H9 (cell line): ENCODE measurements around the gene BRSK2. TPM values are rescaled to one million over a fixed set of nuclear protein-coding genes. Genes with fewer than 3 reads are reported as not detected.
A peak's percentile ranks its signal among the peaks of the same experiment; 100 is the strongest.

Source experiments
- DNase-seq: peaks from one replicate; pipeline ENCODE4 v3.0.0-alpha.2; 2017
- H2AFZ ChIP-seq: one replicate; pipeline ENCODE4 v1.6.1; 2013; ENCODE audit warnings: mild to moderate bottlenecking, low read length, control low read depth, moderate library complexity
- H2AK5ac ChIP-seq: 2 replicates; pipeline ENCODE4 v1.6.1; 2013; ENCODE audit warnings: low read length, control low read depth, mixed read lengths; ENCODE audit not compliant: insufficient read length
- H2BK120ac ChIP-seq: one replicate; pipeline ENCODE4 v1.6.1; 2013; ENCODE audit warnings: low read depth, mild to moderate bottlenecking, low read length, control low read depth, inconsistent platforms; ENCODE audit not compliant: poor library complexity, severe bottlenecking
- H2BK12ac ChIP-seq: 2 replicates; pipeline ENCODE4 v1.6.1; 2013; ENCODE audit warnings: low read length, control low read depth, mixed read lengths, low read depth; ENCODE audit not compliant: insufficient read length
- H2BK15ac ChIP-seq: 2 replicates; pipeline ENCODE4 v1.6.1; 2013; ENCODE audit warnings: low read depth, low read length, control low read depth
- H2BK20ac ChIP-seq: one replicate; pipeline ENCODE4 v1.6.1; 2013; ENCODE audit warnings: low read depth, mild to moderate bottlenecking, low read length, control low read depth, inconsistent platforms; ENCODE audit not compliant: poor library complexity, severe bottlenecking
- H2BK5ac ChIP-seq: 2 replicates; pipeline ENCODE4 v1.6.1; 2013; ENCODE audit warnings: low read length, control low read depth, mixed read lengths; ENCODE audit not compliant: insufficient read length
- H3K14ac ChIP-seq: 2 replicates; pipeline ENCODE4 v1.6.1; 2013; ENCODE audit warnings: low read length, control low read depth; ENCODE audit not compliant: insufficient read depth
- H3K18ac ChIP-seq: 2 replicates; pipeline ENCODE4 v1.6.1; 2013; ENCODE audit warnings: low read depth, mild to moderate bottlenecking, mixed read lengths, low read length, control low read depth; ENCODE audit not compliant: insufficient read length
- H3K23ac ChIP-seq: 2 replicates; pipeline ENCODE4 v1.6.1; 2013; ENCODE audit warnings: low read length, control low read depth, mixed read lengths, low read depth; ENCODE audit not compliant: insufficient read length
- H3K23me2 ChIP-seq: 2 replicates; pipeline ENCODE4 v1.6.1; 2013; ENCODE audit warnings: low read depth, mild to moderate bottlenecking, mixed read lengths, low read length, control low read depth; ENCODE audit not compliant: insufficient read length, poor library complexity, severe bottlenecking
- H3K27ac ChIP-seq: 2 replicates; pipeline ENCODE4 v1.5.1; 2013; ENCODE audit warnings: low read length, control low read depth, mixed read lengths, low read depth; ENCODE audit not compliant: insufficient read length
- H3K27me3 ChIP-seq: 2 replicates; pipeline ENCODE4 v1.6.1; 2013; ENCODE audit warnings: low read length, control low read depth, inconsistent platforms; ENCODE audit not compliant: insufficient read depth
- H3K4ac ChIP-seq: 2 replicates; pipeline ENCODE4 v1.6.1; 2013; ENCODE audit warnings: low read depth, mild to moderate bottlenecking, control low read depth, inconsistent platforms, low read length, moderate library complexity
- H3K4me1 ChIP-seq: 2 replicates; pipeline ENCODE4 v1.6.1; 2013; ENCODE audit warnings: low read length, control low read depth, inconsistent platforms; ENCODE audit not compliant: insufficient read depth
- H3K4me2 ChIP-seq: 2 replicates; pipeline ENCODE4 v1.6.1; 2013; ENCODE audit warnings: low read length, control low read depth, mixed read lengths; ENCODE audit not compliant: insufficient read length, insufficient read depth
- H3K56ac ChIP-seq: 2 replicates; pipeline ENCODE4 v1.6.1; 2013; ENCODE audit warnings: low read depth, mild to moderate bottlenecking, mixed read lengths, low read length, control low read depth; ENCODE audit not compliant: insufficient read length
- H3K79me1 ChIP-seq: 2 replicates; pipeline ENCODE4 v1.6.1; 2013; ENCODE audit warnings: low read depth, mild to moderate bottlenecking, moderate library complexity, low read length, control low read depth, inconsistent platforms; ENCODE audit not compliant: insufficient read depth, poor library complexity, severe bottlenecking
- H3K79me2 ChIP-seq: 2 replicates; pipeline ENCODE4 v1.6.1; 2013; ENCODE audit warnings: low read length, control low read depth, inconsistent platforms; ENCODE audit not compliant: insufficient read depth
- H3K9ac ChIP-seq: 2 replicates; pipeline ENCODE4 v1.6.1; 2013; ENCODE audit warnings: low read length, control low read depth, mixed read lengths; ENCODE audit not compliant: insufficient read length; ENCODE audit errors: extremely low read depth
- H3K9me3 ChIP-seq: one replicate; pipeline ENCODE4 v1.6.1; 2013; ENCODE audit warnings: low read depth, low read length, inconsistent platforms; ENCODE audit not compliant: control insufficient read depth
- H3T11ph ChIP-seq: one replicate; pipeline ENCODE4 v1.6.1; 2013; ENCODE audit warnings: mild to moderate bottlenecking, low read length, control low read depth, inconsistent platforms
- H4K20me1 ChIP-seq: one replicate; pipeline ENCODE4 v1.6.1; 2013; ENCODE audit not compliant: control insufficient read depth, insufficient read length, insufficient read depth
- H4K5ac ChIP-seq: 2 replicates; pipeline ENCODE4 v1.6.1; 2013; ENCODE audit warnings: low read depth, mild to moderate bottlenecking, mixed read lengths, low read length, control low read depth; ENCODE audit not compliant: insufficient read length
- H4K8ac ChIP-seq: replicated peaks from 2 replicates; pipeline ENCODE4 v1.6.1; 2013; ENCODE audit warnings: low read length, control low read depth, mixed read lengths, low read depth; ENCODE audit not compliant: insufficient read length
- H4K91ac ChIP-seq: 2 replicates; pipeline ENCODE4 v1.6.1; 2013; ENCODE audit warnings: low read depth, mild to moderate bottlenecking, moderate library complexity, mixed read lengths, low read length, control low read depth; ENCODE audit not compliant: insufficient read length
- H3K27ac Mint-ChIP-seq, 3 experiments: 2 replicates in 2 of 3; 3 replicates in 1 of 3; pipeline ENCODE4 v1.8.0; 2020 to 2021; ENCODE audit warnings: mixed read lengths in 3 of 3, mild to moderate bottlenecking in 1 of 3, moderate library complexity in 1 of 3
- H3K27me3 Mint-ChIP-seq: 2 replicates; pipeline ENCODE4 v1.8.0; 2021; ENCODE audit warnings: low read depth, mild to moderate bottlenecking, moderate library complexity, mixed read lengths
- H3K36me3 Mint-ChIP-seq, 3 experiments: 2 replicates in 2 of 3; 3 replicates in 1 of 3; pipeline ENCODE4 v1.8.0; 2020 to 2021; ENCODE audit warnings: low read depth in 3 of 3, mixed read lengths in 3 of 3; ENCODE audit not compliant: insufficient read depth in 1 of 3
- H3K4me1 Mint-ChIP-seq, 2 experiments: 2 replicates each; pipeline ENCODE4 v1.8.0; 2020; ENCODE audit warnings: mixed read lengths in 2 of 2
- H3K4me3 Mint-ChIP-seq, 2 experiments: 2 replicates in 1 of 2; 3 replicates in 1 of 2; pipeline ENCODE4 v1.8.0; 2020 to 2021; ENCODE audit warnings: mild to moderate bottlenecking in 2 of 2, mixed read lengths in 2 of 2, moderate library complexity in 1 of 2
- H3K9me3 Mint-ChIP-seq, 2 experiments: 2 replicates in 1 of 2; 3 replicates in 1 of 2; pipeline ENCODE4 v1.8.0; 2020; ENCODE audit warnings: mild to moderate bottlenecking in 2 of 2, mixed read lengths in 2 of 2, moderate library complexity in 1 of 2
- WGBS: extraction: QIAGEN DNeasy Blood & Tissue Kit; methylation state at CpG from one replicate; pipeline ENCODE4 v1.1.7; 2013; ENCODE audit warnings: missing lambda C conversion rate, low lambda C conversion rate, mixed read lengths; ENCODE audit not compliant: insufficient read length; ENCODE audit errors: extremely low coverage; 5-methylcytosine and 5-hydroxymethylcytosine counted together
- total RNA-seq: library from RNA; stranded (reverse); gene quantifications from 2 replicates; pipeline ENCODE4 v1.2.1, GENCODE V29; 2021
- TF ChIP-seq, protein P1 (sequence below): fragments of 200-600 bp; sonication (generic); conservative IDR thresholded peaks from 3 replicates; pipeline ENCODE4 v1.8.0; 2021; ENCODE audit warnings: antibody characterized with exemption, mild to moderate bottlenecking

Gene BRSK2
- total RNA-seq, 1 experiment from 2014 or later, result 28.4 TPM

DNA sequence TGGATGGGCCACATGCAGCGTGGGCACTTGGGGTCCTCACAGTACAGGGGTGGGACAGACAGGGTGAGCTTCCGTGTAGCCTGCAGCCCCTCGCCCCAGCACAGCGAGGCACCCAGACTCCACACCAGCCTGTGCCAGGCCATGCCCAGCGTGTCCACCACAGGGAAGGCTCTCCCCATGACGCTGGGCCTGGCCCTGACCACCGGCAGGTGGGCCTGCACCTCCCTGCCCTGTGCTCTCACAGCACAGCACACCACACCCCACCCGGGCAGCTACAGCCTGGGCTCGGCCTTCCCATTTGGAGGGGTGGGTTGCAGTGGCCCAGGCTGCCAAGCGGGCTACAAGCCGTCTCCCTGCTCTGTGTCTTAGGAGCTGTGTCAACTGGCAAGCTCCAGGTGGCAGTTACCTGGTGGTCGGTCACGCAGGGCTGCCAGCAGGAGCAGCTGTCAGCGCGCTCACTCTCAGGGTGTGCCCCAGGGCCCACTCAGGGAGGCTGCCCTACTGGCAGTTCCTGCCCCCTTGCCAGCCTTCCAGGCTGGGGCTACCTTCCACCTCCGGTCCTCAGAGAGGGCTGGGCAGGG, 92.2 kb downstream of the BRSK2 start:
- H3K4me2 ChIP-seq, result no peak overlapping the region
- no peak overlapping the region for H4K5ac ChIP-seq
- no peak overlapping the region for H3K56ac ChIP-seq
- no peaks in the 10 kb centered on the region for H3K4me1 ChIP-seq
- no peak overlapping the region for H2BK15ac ChIP-seq
- peak overlapping the region; percentile 24; the same call in 1 of the 2 replicates for H3K14ac ChIP-seq
- H3K27ac ChIP-seq, result no peak overlapping the region
- no peaks in the 10 kb centered on the region for H4K20me1 ChIP-seq
- TF ChIP-seq, protein P1, sequence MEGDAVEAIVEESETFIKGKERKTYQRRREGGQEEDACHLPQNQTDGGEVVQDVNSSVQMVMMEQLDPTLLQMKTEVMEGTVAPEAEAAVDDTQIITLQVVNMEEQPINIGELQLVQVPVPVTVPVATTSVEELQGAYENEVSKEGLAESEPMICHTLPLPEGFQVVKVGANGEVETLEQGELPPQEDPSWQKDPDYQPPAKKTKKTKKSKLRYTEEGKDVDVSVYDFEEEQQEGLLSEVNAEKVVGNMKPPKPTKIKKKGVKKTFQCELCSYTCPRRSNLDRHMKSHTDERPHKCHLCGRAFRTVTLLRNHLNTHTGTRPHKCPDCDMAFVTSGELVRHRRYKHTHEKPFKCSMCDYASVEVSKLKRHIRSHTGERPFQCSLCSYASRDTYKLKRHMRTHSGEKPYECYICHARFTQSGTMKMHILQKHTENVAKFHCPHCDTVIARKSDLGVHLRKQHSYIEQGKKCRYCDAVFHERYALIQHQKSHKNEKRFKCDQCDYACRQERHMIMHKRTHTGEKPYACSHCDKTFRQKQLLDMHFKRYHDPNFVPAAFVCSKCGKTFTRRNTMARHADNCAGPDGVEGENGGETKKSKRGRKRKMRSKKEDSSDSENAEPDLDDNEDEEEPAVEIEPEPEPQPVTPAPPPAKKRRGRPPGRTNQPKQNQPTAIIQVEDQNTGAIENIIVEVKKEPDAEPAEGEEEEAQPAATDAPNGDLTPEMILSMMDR, result no peak
- peaks cover 3% of the 10 kb centered on the region for H3K79me1 ChIP-seq
- Mint-ChIP-seq H3K36me3 (peaks cover 0 to 13% (median 2%) of the 10 kb centered on the region in 3 experiments; a peak in 3 of 7 replicates), H3K4me1 (peaks cover 0 to 5% of the 10 kb centered on the region in 2 experiments; a peak in 1 of 4 replicates), H3K4me3 (no peak overlapping the region), H3K27ac (no peak overlapping the region; a peak in 1 of 7 replicates), H3K9me3 (no peaks in the 10 kb centered on the region), H3K27me3 (no peaks in the 10 kb centered on the region)
- no peak overlapping the region for H2AFZ ChIP-seq
- H2BK120ac ChIP-seq, result no peak overlapping the region
- H2AK5ac ChIP-seq, result no peak overlapping the region
- H3K23ac ChIP-seq, result no peak overlapping the region
- no peak for DNase-seq
- H2BK5ac ChIP-seq, result no peak overlapping the region
- no CpG with 5 or more reads among the region's 16 CpGs for WGBS
- H3K9ac ChIP-seq, result no peak overlapping the region
- H2BK12ac ChIP-seq, result no peak overlapping the region
- no peak overlapping the region for H3T11ph ChIP-seq
- H3K9me3 ChIP-seq, result no peaks in the 10 kb centered on the region
- no peak overlapping the region for H2BK20ac ChIP-seq
- no peak overlapping the region for H4K8ac ChIP-seq
- no peaks in the 10 kb centered on the region for H3K27me3 ChIP-seq
- no peak overlapping the region for H4K91ac ChIP-seq
- no peaks in the 10 kb centered on the region for H3K79me2 ChIP-seq
- H3K23me2 ChIP-seq, result no peaks in the 10 kb centered on the region
- H3K18ac ChIP-seq, result no peak overlapping the region
- no peak overlapping the region for H3K4ac ChIP-seq
